LHCN-M2 (cell line): ENCODE results near the gene RNU1-3. TPM values are rescaled to one million over a fixed set of nuclear protein-coding genes. Genes with fewer than 3 reads are reported as not detected.
A peak's percentile ranks its signal among the peaks of the same experiment; 100 is the strongest.
"Not testable (repeated sequence)": the region's sequence is repeated elsewhere in the genome, so short reads cannot be mapped to it uniquely, and the experiment has no call there.

ENCODE experiments used
- DNase-seq: peaks from one replicate; pipeline ENCODE4 v3.0.0-alpha.2; 2012; ENCODE audit warnings: low read depth
- total RNA-seq: library from RNA; depleted of rRNA; stranded (reverse); fragments of >200 nt; gene quantifications from 2 replicates; pipeline ENCODE4 v1.2.3, GENCODE V29; 2014

Gene RNU1-3
- total RNA-seq, 1 experiment from 2014 or later, result not detected

- not testable (repeated sequence) for DNase-seq
Measured at GRCh38 chr1:16639091-16640031, 27.4 kb downstream of the RNU1-3 start.

GRCh38 chr1:16637941-16638778 lies 28.6 kb downstream of the RNU1-3 start:
- DNase-seq, result not testable (repeated sequence)

GRCh38 chr1:16636551-16637195 lies 30.1 kb downstream of the RNU1-3 start:
- not testable (repeated sequence) for DNase-seq

- DNase-seq, result not testable (repeated sequence)
Measured at GRCh38 chr1:16635959-16636358, 30.8 kb downstream of the RNU1-3 start.

- not testable (repeated sequence) for DNase-seq
Measured at GRCh38 chr1:16633540-16634282, 33.0 kb downstream of the RNU1-3 start.

- not testable (repeated sequence) for DNase-seq
Measured at GRCh38 chr1:16632044-16632850, 34.5 kb downstream of the RNU1-3 start.

- no peak for DNase-seq
Measured at GRCh38 chr1:16631248-16632043, 35.3 kb downstream of the RNU1-3 start.

GRCh38 chr1:16630661-16631247 lies 36.0 kb downstream of the RNU1-3 start:
- no peak for DNase-seq

- DNase-seq, result not testable (repeated sequence)
Measured at GRCh38 chr1:16629916-16630530, 36.7 kb downstream of the RNU1-3 start.

- no peak for DNase-seq
Measured at GRCh38 chr1:16628361-16629111, 38.2 kb downstream of the RNU1-3 start.

- DNase-seq, result not testable (repeated sequence)
Measured at GRCh38 chr1:16626409-16626983, 40.3 kb downstream of the RNU1-3 start.

- no peak for DNase-seq
Measured at GRCh38 chr1:16625497-16626408, 41.0 kb downstream of the RNU1-3 start.

- peak; percentile 45 for DNase-seq
Measured at GRCh38 chr1:16623812-16624719, 42.7 kb downstream of the RNU1-3 start.

- peak; percentile 95 for DNase-seq
Measured at GRCh38 chr1:16623337-16623736, 43.4 kb downstream of the RNU1-3 start.

- not testable (repeated sequence) for DNase-seq
Measured at GRCh38 chr1:16621681-16622315, 45.0 kb downstream of the RNU1-3 start.
